Fibroblast of peridontal ligament (primary cell): ENCODE data around the gene MYL12A.

Experiments used
- DNase-seq: peaks from one replicate; pipeline ENCODE4 v3.0.0-alpha.2; 2010; ENCODE audit errors: extremely low read depth

Gene MYL12A

GRCh38 chr18:3224223-3224622 is 23.4 kb upstream of the MYL12A start:
- no peak for DNase-seq

- DNase-seq, result no peak
These were observed 22.0 kb upstream of the MYL12A start for GRCh38 chr18:3225588-3225987.

GRCh38 chr18:3226048-3226447 is 21.6 kb upstream of the MYL12A start:
- DNase-seq, result no peak

GRCh38 chr18:3230401-3231334 is 16.9 kb upstream of the MYL12A start:
- DNase-seq, result peak; percentile 57

GRCh38 chr18:3233004-3233403 is 14.6 kb upstream of the MYL12A start:
- no peak for DNase-seq

GRCh38 chr18:3233433-3234168 is 14.0 kb upstream of the MYL12A start:
- DNase-seq, result no peak

- DNase-seq, result no peak
These were observed 13.1 kb upstream of the MYL12A start for GRCh38 chr18:3234457-3234856.

- DNase-seq, result no peak
These were observed 11.8 kb upstream of the MYL12A start for GRCh38 chr18:3235846-3236245.

- no peak for DNase-seq
These were observed 11.1 kb upstream of the MYL12A start for GRCh38 chr18:3236470-3236869.

GRCh38 chr18:3238742-3239141 is 8.9 kb upstream of the MYL12A start:
- DNase-seq, result no peak

- no peak for DNase-seq
These were observed 2.4 kb upstream of the MYL12A start for GRCh38 chr18:3245185-3245564.

GRCh38 chr18:3245853-3246634 is 1.6 kb upstream of the MYL12A start:
- DNase-seq, result peak; percentile 88

- no peak for DNase-seq
These were observed 864 bp upstream of the MYL12A start for GRCh38 chr18:3246635-3247239.

- DNase-seq, result peak; percentile 77
These were observed 559 bp downstream of the MYL12A start for GRCh38 chr18:3248062-3248657.

GRCh38 chr18:3248658-3249359 is 1.2 kb downstream of the MYL12A start:
- DNase-seq, result peak; percentile 63

- DNase-seq, result peak; percentile 76
These were observed 2.9 kb downstream of the MYL12A start for GRCh38 chr18:3250237-3251107.

GRCh38 chr18:3251249-3251962 is 3.8 kb downstream of the MYL12A start:
- DNase-seq, result peak; percentile 28

- peak; percentile 61 for DNase-seq
These were observed 4.3 kb downstream of the MYL12A start for GRCh38 chr18:3251963-3252277.

- DNase-seq, result no peak
These were observed 5.2 kb downstream of the MYL12A start for GRCh38 chr18:3252843-3253242.
